Amniotic epithelial cell (primary cell): ENCODE measurements around the gene DOCK7.
"Not testable (repeated sequence)": the region's sequence is repeated elsewhere in the genome, so short reads cannot be mapped to it uniquely, and the experiment has no call there.

Source experiments
- DNase-seq: peaks from one replicate; pipeline ENCODE4 v3.0.0-alpha.2; 2010; ENCODE audit warnings: low read depth

Gene DOCK7

GRCh38 chr1:62691062-62691844 lies 3.1 kb upstream of the DOCK7 start:
- no peak for DNase-seq

GRCh38 chr1:62689524-62689923 lies 1.3 kb upstream of the DOCK7 start:
- DNase-seq = peak; percentile 65

- DNase-seq = peak; percentile 21
Observed at GRCh38 chr1:62688687-62689085, 500 bp upstream of the DOCK7 start.

- peak; percentile 39 for DNase-seq
Observed at GRCh38 chr1:62687421-62687902, 724 bp downstream of the DOCK7 start.

- DNase-seq = no peak
Observed at GRCh38 chr1:62686822-62687221, 1.4 kb downstream of the DOCK7 start.

- peak; percentile 21 for DNase-seq
Observed at GRCh38 chr1:62685431-62685859, 2.7 kb downstream of the DOCK7 start.

GRCh38 chr1:62682531-62682930 lies 5.7 kb downstream of the DOCK7 start:
- DNase-seq = no peak

- not testable (repeated sequence) for DNase-seq
Observed at GRCh38 chr1:62680992-62681391, 7.2 kb downstream of the DOCK7 start.

- not testable (repeated sequence) for DNase-seq
Observed at GRCh38 chr1:62677822-62678221, 10.4 kb downstream of the DOCK7 start.

GRCh38 chr1:62676611-62677356 lies 11.4 kb downstream of the DOCK7 start:
- DNase-seq = no peak

GRCh38 chr1:62673629-62674028 lies 14.6 kb downstream of the DOCK7 start:
- DNase-seq = no peak

GRCh38 chr1:62672029-62672428 lies 16.2 kb downstream of the DOCK7 start:
- DNase-seq = no peak

GRCh38 chr1:62654744-62655143 lies 33.4 kb downstream of the DOCK7 start:
- no peak for DNase-seq

- no peak for DNase-seq
Observed at GRCh38 chr1:62652387-62652786, 35.8 kb downstream of the DOCK7 start.

- DNase-seq = no peak
Observed at GRCh38 chr1:62643283-62643682, 44.9 kb downstream of the DOCK7 start.

- DNase-seq = no peak
Observed at GRCh38 chr1:62637392-62638105, 50.6 kb downstream of the DOCK7 start.

GRCh38 chr1:62628506-62628905 lies 59.7 kb downstream of the DOCK7 start:
- no peak for DNase-seq

- DNase-seq = no peak
Observed at GRCh38 chr1:62625415-62625814, 62.8 kb downstream of the DOCK7 start.

GRCh38 chr1:62621907-62622306 lies 66.3 kb downstream of the DOCK7 start:
- DNase-seq = peak; percentile 92

GRCh38 chr1:62613890-62614289 lies 74.3 kb downstream of the DOCK7 start:
- peak; percentile 46 for DNase-seq

GRCh38 chr1:62613325-62613727 lies 74.9 kb downstream of the DOCK7 start:
- no peak for DNase-seq

- DNase-seq = no peak
Observed at GRCh38 chr1:62612770-62613169, 75.4 kb downstream of the DOCK7 start.

GRCh38 chr1:62610588-62610987 lies 77.6 kb downstream of the DOCK7 start:
- not testable (repeated sequence) for DNase-seq
